Measurements from ENCODE around the gene TM6SF1. TPM values are rescaled to one million over a fixed set of nuclear protein-coding genes. Genes with fewer than 3 reads are reported as not detected.
A peak's percentile ranks its signal among the peaks of the same experiment; 100 is the strongest.

The TM6SF1 gene
- total and polyA plus RNA-seq, 2 of the 4 experiments (the other 2 are of a cell fraction): 1.6 to 1.9 TPM

DNA sequence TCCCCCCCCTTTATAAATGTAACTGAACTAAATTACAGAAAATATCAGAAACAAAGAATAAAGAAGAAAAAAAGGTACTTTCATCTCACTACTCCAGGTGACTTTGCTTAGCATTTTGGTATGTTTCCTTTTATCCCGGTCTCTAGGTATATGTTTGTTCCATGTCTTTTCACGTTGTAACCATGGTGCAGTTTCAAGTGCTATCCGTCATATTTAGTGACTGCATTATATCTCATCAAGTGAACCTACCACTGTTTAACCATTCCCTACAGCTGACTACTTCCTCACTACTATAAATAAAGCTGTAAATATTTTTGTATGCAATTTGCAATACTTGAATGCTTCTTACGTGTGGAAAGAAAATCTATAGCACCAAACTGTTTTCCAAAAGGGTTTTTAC is 42.6 kb upstream of the TM6SF1 start:
- Histone ChIP-seq H3K23ac (ENCODE audit: low read depth, low read length) (no peak overlapping the region), H4K20me1 (ENCODE audit: insufficient read depth, low read length) (peaks cover 52% of the 10 kb centered on the region), H2AK5ac (ENCODE audit: low read depth, low read length) (no peak overlapping the region), H3K27me3 (ENCODE audit: control insufficient read depth, insufficient read depth, low read length) (no peaks in the 10 kb centered on the region), H4K8ac (ENCODE audit: low read depth in 2 of 2, low read length in 2 of 2) (no peak overlapping the region), H3K4ac (ENCODE audit: low read depth, low read length) (no peak overlapping the region), H3K4me2 (ENCODE audit: low read depth, low read length) (peak overlapping the region; percentile 83), H2BK120ac (ENCODE audit: low read depth, low read length) (no peak overlapping the region), H2BK20ac (ENCODE audit: low read depth, low read length) (no peak overlapping the region), H3K79me1 (ENCODE audit: low read depth in 1 of 2, low read length in 2 of 2) (peaks cover 15 to 42% of the 10 kb centered on the region in 2 experiments), H2BK5ac (ENCODE audit: low read depth, low read length, poor library complexity, severe bottlenecking) (peak overlapping the region; percentile 44), H3K9me1 (ENCODE audit: insufficient read depth, low read length) (peaks cover 22% of the 10 kb centered on the region), H2BK15ac (ENCODE audit: low read depth, low read length) (no peak overlapping the region), H3K9me3 (ENCODE audit: control insufficient read depth, insufficient read depth, low read length) (no peaks in the 10 kb centered on the region), H3K4me3 (ENCODE audit: insufficient read depth, low read depth, low read length) (peak overlapping the region; percentile 30; the same call in 1 of the 2 replicates), H4K5ac (ENCODE audit: low read depth, low read length) (no peak overlapping the region), H3K4me1 (ENCODE audit: control insufficient read depth, insufficient read depth, low read length) (peaks cover 10% of the 10 kb centered on the region), H4K91ac (ENCODE audit: insufficient read depth, low read depth, low read length) (no peak overlapping the region), H2AFZ (replicated peaks; ENCODE audit: low read length, poor library complexity) (no peak overlapping the region), H3K14ac (replicated peaks; ENCODE audit: low read depth, low read length) (no peak overlapping the region), H3K56ac (ENCODE audit: extremely low read depth, insufficient read depth, low read length) (no peak overlapping the region), H3K27ac (ENCODE audit: insufficient read depth, low read length) (no peak overlapping the region), H3K9ac (ENCODE audit: low read depth, low read length) (no peak overlapping the region), H3K18ac (ENCODE audit: low read depth, low read length) (no peak overlapping the region), H3K36me3 (ENCODE audit: control insufficient read depth, insufficient read depth, low read length) (peaks cover 4% of the 10 kb centered on the region; the same call in 1 of the 2 replicates), H2AK9ac (replicated peaks; ENCODE audit: low read depth, low read length, poor library complexity) (no peak overlapping the region)
- TF ChIP-seq USF2 (IDR thresholded peaks at IDR 0.05; ENCODE audit: low read depth, low read length) (no peak), RFX5 (IDR thresholded peaks at IDR 0.05; ENCODE audit: low read depth, low read length) (no peak), NFE2L2 (IDR thresholded peaks at IDR 0.05; ENCODE audit: low read depth, low read length) (no peak), MXI1 (IDR thresholded peaks at IDR 0.05; ENCODE audit: borderline replicate concordance, low read depth, low read length) (no peak), FOS (IDR thresholded peaks at IDR 0.05; ENCODE audit: low read depth, low read length) (no peak), MAZ (IDR thresholded peaks at IDR 0.05; ENCODE audit: borderline replicate concordance, low read depth, low read length) (no peak), RCOR1 (IDR thresholded peaks at IDR 0.05; ENCODE audit: insufficient replicate concordance, low read length) (no peak), POLR2A (IDR thresholded peaks at IDR 0.05; ENCODE audit: low read depth, low read length) (no peak), RAD21 (IDR thresholded peaks at IDR 0.05; ENCODE audit: low read length) (no peak), BHLHE40 (IDR thresholded peaks at IDR 0.05; ENCODE audit: low read depth, low read length) (no peak), SMC3 (IDR thresholded peaks at IDR 0.05; ENCODE audit: low read depth, low read length) (no peak), CTCF (conservative IDR thresholded peaks at IDR 0.05; ENCODE audit: low read depth, low read length) (no peak), MAFK (IDR thresholded peaks at IDR 0.05; ENCODE audit: low read depth, low read length) (no peak)
- TF ChIP-seq, protein P1, sequence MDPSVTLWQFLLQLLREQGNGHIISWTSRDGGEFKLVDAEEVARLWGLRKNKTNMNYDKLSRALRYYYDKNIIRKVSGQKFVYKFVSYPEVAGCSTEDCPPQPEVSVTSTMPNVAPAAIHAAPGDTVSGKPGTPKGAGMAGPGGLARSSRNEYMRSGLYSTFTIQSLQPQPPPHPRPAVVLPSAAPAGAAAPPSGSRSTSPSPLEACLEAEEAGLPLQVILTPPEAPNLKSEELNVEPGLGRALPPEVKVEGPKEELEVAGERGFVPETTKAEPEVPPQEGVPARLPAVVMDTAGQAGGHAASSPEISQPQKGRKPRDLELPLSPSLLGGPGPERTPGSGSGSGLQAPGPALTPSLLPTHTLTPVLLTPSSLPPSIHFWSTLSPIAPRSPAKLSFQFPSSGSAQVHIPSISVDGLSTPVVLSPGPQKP (IDR thresholded peaks at IDR 0.05; ENCODE audit: borderline replicate concordance, low read depth, low read length): no peak
- ATAC-seq (ENCODE audit: low read depth) (no peak), DNase-seq (peak; percentile 37)
- dilution Hi-C loops (cut with HindIII; ENCODE audit: low sequenced_read_pairs, unreplicated experiment) (no loop called here), in situ Hi-C loops (cut with MboI; ENCODE audit: low sequenced_read_pairs) (loop anchor here (5.0 kb wide), 1 partner anchor 43 kb away; no protein-coding TSS in a partner anchor), intact Hi-C loops (cut with micrococcal nuclease) (no loop called here)
- ChIA-PET CTCF (interaction anchor here (0.6 kb wide), 1 partner anchor 1499 kb away, joined by 3 read pairs; no protein-coding TSS in a partner anchor), POLR2A (ENCODE audit: unreplicated experiment) (no interaction called here)
- no CpG with 5 or more reads among the region's 4 CpGs for WGBS, 2 experiments (ENCODE audit: extremely low coverage in 2 of 2, insufficient read length in 1 of 2)
- BruUV-seq (replicated peaks): no TSS peak
